GM10248 (cell line): ENCODE measurements around the gene APOM.

Source experiments
- CTCF ChIA-PET: fragments of 300-600 bp; sonication (Branson Sonifier 250); formaldehyde crosslinking; extraction: SDS; loops from one replicate; lab custom pipeline; 2021; ENCODE audit warnings: antibody characterized with exemption; lab: Yijun Ruan, JAX
- POLR2A ChIA-PET: fragments of 350-650 bp; sonication (Branson Sonifier 250); formaldehyde crosslinking; extraction: SDS; loops from one replicate; lab custom pipeline; 2020; ENCODE audit warnings: antibody characterized with exemption; lab: Yijun Ruan, JAX
- DNase-seq: peaks from one replicate; pipeline ENCODE4 v3.0.0; 2012; ENCODE audit errors: extremely low spot score
- CTCF ChIP-seq: IDR thresholded peaks from 2 replicates; pipeline ENCODE4 v1.5.1; 2012; ENCODE audit warnings: mild to moderate bottlenecking, low read depth; ENCODE audit errors: extremely low read depth, missing control alignments, control extremely low read depth

The APOM gene

GRCh38 chr6:31621320-31621939 is 34.3 kb upstream of the APOM start:
- DNase-seq: no peak
- ChIA-PET POLR2A (interaction anchor here (0.7 to 2.1 kb wide), 3 partner anchors 13 to 46 kb away, joined by 4 to 6 read pairs (median 5); partner anchors contain the start of gene TNF), CTCF (interaction anchor here (1.1 to 2.4 kb wide), 5 partner anchors 13 to 75 kb away, joined by 3 to 8 read pairs (median 6); partner anchors contain the start of gene ATP6V1G2)
- TF ChIP-seq CTCF: no peak

- POLR2A ChIA-PET: interaction anchor here (0.7 to 1.2 kb wide), 2 partner anchors 18 to 31 kb away, joined by 5 to 6 read pairs; partner anchors contain the start of gene BAG6
- no peak for TF ChIP-seq CTCF
- CTCF ChIA-PET: interaction anchor here (0.8 to 2.4 kb wide), 6 partner anchors 12 to 76 kb away, joined by 3 to 8 read pairs (median 5); partner anchors contain the start of gene ATP6V1G2
- DNase-seq: no peak
These were observed 33.7 kb upstream of the APOM start for GRCh38 chr6:31621991-31622390.

GRCh38 chr6:31622684-31623091 is 33.0 kb upstream of the APOM start:
- CTCF ChIA-PET: interaction anchor here (0.8 to 2.4 kb wide), 9 partner anchors 12 to 76 kb away, joined by 3 to 8 read pairs (median 3); partner anchors contain the start of genes ATP6V1G2 and LST1
- POLR2A ChIA-PET: interaction anchor here (0.6 to 1.2 kb wide), 2 partner anchors 30 to 860 kb away, joined by 3 to 6 read pairs; partner anchors contain the start of gene BAG6
- TF ChIP-seq CTCF: no peak
- DNase-seq: no peak

GRCh38 chr6:31624070-31624469 is 31.6 kb upstream of the APOM start:
- DNase-seq: no peak
- no peak for TF ChIP-seq CTCF
- ChIA-PET CTCF (no interaction called here), POLR2A (interaction anchor here (0.6 to 1.5 kb wide), 2 partner anchors 96 to 204 kb away, joined by 3 to 6 read pairs; partner anchors contain the start of gene HSPA1B)

GRCh38 chr6:31626952-31627351 is 28.7 kb upstream of the APOM start:
- ChIA-PET CTCF (interaction anchor here (1.0 to 1.7 kb wide), 7 partner anchors 9 to 75 kb away, joined by 3 to 8 read pairs (median 3); no protein-coding TSS in a partner anchor), POLR2A (interaction anchor here (0.6 to 1.1 kb wide), 3 partner anchors 12 to 201 kb away, joined by 3 to 6 read pairs (median 3); partner anchors contain the start of gene HSPA1B)
- no peak for TF ChIP-seq CTCF
- DNase-seq: no peak

GRCh38 chr6:31627690-31628287 is 27.9 kb upstream of the APOM start:
- ChIA-PET CTCF (interaction anchor here (1.1 to 2.1 kb wide), 6 partner anchors 10 to 30 kb away, joined by 3 to 8 read pairs (median 4); no protein-coding TSS in a partner anchor), POLR2A (interaction anchor here (1.0 to 1.7 kb wide), 2 partner anchors 11 to 23 kb away, joined by 5 to 6 read pairs; no protein-coding TSS in a partner anchor)
- no peak for TF ChIP-seq CTCF
- no peak for DNase-seq
